GM23248 (cell line): Measurements from ENCODE around the gene NCAPD2.

Experiments
- EZH2 ChIP-seq: fragments of 200-600 bp; sonication (generic); IDR thresholded peaks from 2 replicates; pipeline ENCODE4 v1.6.1; 2018; ENCODE audit warnings: antibody characterized with exemption, mild to moderate bottlenecking; ENCODE audit not compliant: insufficient read depth, poor library complexity, severe bottlenecking
- EZH2phosphoT487 ChIP-seq: fragments of 200-600 bp; sonication (generic); IDR thresholded peaks from 2 replicates; pipeline ENCODE4 v1.6.1; 2018; ENCODE audit warnings: antibody characterized with exemption, moderate library complexity, mild to moderate bottlenecking, low read depth; ENCODE audit not compliant: insufficient read depth

GRCh38 chr12:6493497-6494257 is at the start of gene NCAPD2:
- TF ChIP-seq EZH2 (no peak), EZH2phosphoT487 (no peak)
